Measurements from ENCODE around the gene MAPK1. TPM values are rescaled to one million over a fixed set of nuclear protein-coding genes. Genes with fewer than 3 reads are reported as not detected.

MAPK1 gene
- total RNA-seq, 2 experiments from 2014 or later: 39.6 to 79.8 TPM

DNA sequence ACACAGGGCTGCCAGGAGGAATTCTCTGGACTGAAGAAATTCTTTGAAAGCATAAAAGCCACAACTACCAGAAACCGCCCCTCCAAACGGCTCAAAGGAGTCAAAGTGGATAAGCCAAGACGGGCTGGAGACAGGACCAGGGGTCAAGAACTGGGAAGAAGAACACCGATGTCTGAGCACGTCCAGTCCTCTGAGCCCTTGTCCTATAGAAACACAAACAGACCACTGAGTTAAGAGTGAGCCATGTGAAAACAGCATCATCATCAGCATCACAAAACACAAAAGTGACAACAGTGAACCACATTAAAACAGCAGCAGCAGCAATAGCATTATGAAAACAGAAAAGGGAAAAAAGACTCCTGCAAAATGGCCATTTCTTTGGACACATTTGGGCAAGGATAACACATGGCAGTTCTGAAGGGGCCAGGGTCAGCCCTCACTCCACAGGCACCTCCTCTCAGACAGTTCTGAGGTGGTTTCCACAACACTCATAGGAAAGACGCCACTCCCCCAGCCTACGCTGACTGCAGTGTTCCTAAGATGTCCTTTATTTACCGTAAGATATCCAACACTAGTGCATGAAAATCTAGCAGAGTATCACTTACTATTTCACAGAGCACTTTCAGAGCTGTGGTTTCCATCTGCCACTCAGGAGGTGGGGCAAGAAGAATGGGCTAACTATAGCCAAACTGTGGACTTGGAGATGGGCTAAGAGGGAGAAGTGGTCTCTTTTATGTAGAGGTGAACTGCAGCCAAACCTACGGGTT, 103.2 kb downstream of the MAPK1 start:
- Histone ChIP-seq H3K9me3 (ENCODE audit: low read length) (no peaks in the 10 kb centered on the region), H3K36me3 (ENCODE audit: insufficient read depth, low read length) (peaks cover 86% of the 10 kb centered on the region), H4K20me1 (ENCODE audit: insufficient read depth, low read length) (no peaks in the 10 kb centered on the region), H3K4me3 (ENCODE audit: low read depth, low read length, poor library complexity, severe bottlenecking) (no peak overlapping the region), H3K27ac (ENCODE audit: low read depth, low read length, poor library complexity, severe bottlenecking) (no peak overlapping the region), H3K4me2 (ENCODE audit: low read length) (no peak overlapping the region), H3K79me2 (ENCODE audit: insufficient read depth, low read depth, low read length) (no peaks in the 10 kb centered on the region), H2AFZ (ENCODE audit: low read length) (no peak overlapping the region), H3K4me1 (ENCODE audit: insufficient read depth, low read length, poor library complexity, severe bottlenecking) (peaks cover 20% of the 10 kb centered on the region), H3K9me2 (ENCODE audit: insufficient read depth, low read length) (no peaks in the 10 kb centered on the region)
- intact Hi-C loops (cut with micrococcal nuclease; ENCODE audit: unreplicated experiment): no loop called here
- POLR2A ChIA-PET: no interaction called here
- no peak for DNase-seq (ENCODE audit: low spot score)
- no TSS peak for BruUV-seq (replicated peaks)
- TF ChIP-seq, protein P1, sequence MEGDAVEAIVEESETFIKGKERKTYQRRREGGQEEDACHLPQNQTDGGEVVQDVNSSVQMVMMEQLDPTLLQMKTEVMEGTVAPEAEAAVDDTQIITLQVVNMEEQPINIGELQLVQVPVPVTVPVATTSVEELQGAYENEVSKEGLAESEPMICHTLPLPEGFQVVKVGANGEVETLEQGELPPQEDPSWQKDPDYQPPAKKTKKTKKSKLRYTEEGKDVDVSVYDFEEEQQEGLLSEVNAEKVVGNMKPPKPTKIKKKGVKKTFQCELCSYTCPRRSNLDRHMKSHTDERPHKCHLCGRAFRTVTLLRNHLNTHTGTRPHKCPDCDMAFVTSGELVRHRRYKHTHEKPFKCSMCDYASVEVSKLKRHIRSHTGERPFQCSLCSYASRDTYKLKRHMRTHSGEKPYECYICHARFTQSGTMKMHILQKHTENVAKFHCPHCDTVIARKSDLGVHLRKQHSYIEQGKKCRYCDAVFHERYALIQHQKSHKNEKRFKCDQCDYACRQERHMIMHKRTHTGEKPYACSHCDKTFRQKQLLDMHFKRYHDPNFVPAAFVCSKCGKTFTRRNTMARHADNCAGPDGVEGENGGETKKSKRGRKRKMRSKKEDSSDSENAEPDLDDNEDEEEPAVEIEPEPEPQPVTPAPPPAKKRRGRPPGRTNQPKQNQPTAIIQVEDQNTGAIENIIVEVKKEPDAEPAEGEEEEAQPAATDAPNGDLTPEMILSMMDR (conservative IDR thresholded peaks at IDR 0.05; ENCODE audit: low read length): no peak
- no peak for TF ChIP-seq EZH2phosphoT487 (IDR thresholded peaks at IDR 0.05; ENCODE audit: borderline replicate concordance, low read depth, low read length)
- CTCF ChIA-PET (ENCODE audit: unreplicated experiment): interaction anchor here (1.4 kb wide), 1 partner anchor 7 kb away, joined by 3 read pairs; no protein-coding TSS in a partner anchor

DNA sequence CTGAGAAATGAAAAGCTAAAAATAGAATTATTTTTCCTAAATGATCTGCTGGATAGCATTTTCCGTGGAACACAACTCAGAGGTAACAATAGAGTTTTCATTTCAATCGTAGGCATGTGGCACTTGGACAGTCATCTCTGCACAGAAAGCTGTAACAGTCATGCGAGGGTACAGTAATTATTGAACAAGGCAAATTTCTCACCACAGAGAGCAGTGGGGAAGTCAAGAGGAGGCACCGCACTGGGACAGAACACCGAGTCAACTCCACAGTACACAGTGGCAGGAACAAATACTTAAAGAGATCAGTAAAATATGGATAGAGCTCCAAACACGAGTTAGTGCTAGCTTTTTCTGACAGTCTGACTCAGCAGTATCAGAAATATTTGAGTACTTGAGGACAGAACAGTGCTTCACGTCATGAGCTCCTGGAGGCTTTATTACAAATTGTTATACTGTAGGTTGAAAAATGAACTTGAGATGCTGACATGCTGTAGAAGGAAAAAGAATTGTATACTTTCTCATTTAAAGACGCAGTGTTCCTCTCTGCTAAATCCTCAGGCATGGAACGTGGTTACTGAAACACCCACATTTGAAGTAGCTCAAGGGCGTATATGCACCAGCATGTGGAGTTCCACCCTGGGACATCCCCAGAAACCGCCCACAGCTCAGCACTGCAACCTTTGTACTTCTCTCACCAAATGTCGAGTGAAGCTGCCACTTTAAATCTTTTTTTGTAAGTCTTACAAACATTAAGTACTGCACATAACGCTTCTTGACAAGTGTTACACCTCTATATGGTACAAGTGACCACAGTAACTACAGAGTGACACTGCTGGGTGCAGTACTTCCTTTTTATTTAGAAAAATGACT, 104.5 kb downstream of the MAPK1 start:
- H3K4me1 ChIP-seq (ENCODE audit: insufficient read depth, low read length, poor library complexity, severe bottlenecking): peaks cover 20% of the 10 kb centered on the region
- ChIA-PET CTCF (ENCODE audit: unreplicated experiment) (interaction anchor here (1.1 to 1.4 kb wide), 2 partner anchors 9 to 12 kb away, joined by 3 to 4 read pairs; no protein-coding TSS in a partner anchor), POLR2A (interaction anchor here (0.6 kb wide), 4 partner anchors 27 to 79 kb away, joined by 3 to 5 read pairs (median 3); no protein-coding TSS in a partner anchor)
- BruUV-seq (replicated peaks): no TSS peak
- no peaks in the 10 kb centered on the region for H3K9me2 ChIP-seq (ENCODE audit: insufficient read depth, low read length)
- no peak for DNase-seq (ENCODE audit: low spot score)
- no peaks in the 10 kb centered on the region for H3K9me3 ChIP-seq (ENCODE audit: low read length)
- no peaks in the 10 kb centered on the region for H3K79me2 ChIP-seq (ENCODE audit: insufficient read depth, low read depth, low read length)
- H3K27ac ChIP-seq (ENCODE audit: low read depth, low read length, poor library complexity, severe bottlenecking): no peak overlapping the region
- H3K4me2 ChIP-seq (ENCODE audit: low read length): no peak overlapping the region
- TF ChIP-seq EZH2phosphoT487 (IDR thresholded peaks at IDR 0.05; ENCODE audit: borderline replicate concordance, low read depth, low read length): no peak
- TF ChIP-seq, protein P1 (conservative IDR thresholded peaks at IDR 0.05; ENCODE audit: low read length): no peak
- H4K20me1 ChIP-seq (ENCODE audit: insufficient read depth, low read length): no peaks in the 10 kb centered on the region
- intact Hi-C loops (cut with micrococcal nuclease; ENCODE audit: unreplicated experiment): no loop called here
- peaks cover 74% of the 10 kb centered on the region for H3K36me3 ChIP-seq (ENCODE audit: insufficient read depth, low read length)
- H2AFZ ChIP-seq (ENCODE audit: low read length): no peak overlapping the region
- H3K4me3 ChIP-seq (ENCODE audit: low read depth, low read length, poor library complexity, severe bottlenecking): no peak overlapping the region
